NCI-H2171 treated with DMSO at 0.1 percent for 48 hours (cell line): ENCODE results near the gene RPS6KA6.
"Not testable (repeated sequence)": the region's sequence is repeated elsewhere in the genome, so short reads cannot be mapped to it uniquely, and the experiment has no call there.

ENCODE experiments used
- DNase-seq: peaks from one replicate; lab custom pipeline; 2025; lab: John Stamatoyannopoulos, UW

Gene RPS6KA6

DNA sequence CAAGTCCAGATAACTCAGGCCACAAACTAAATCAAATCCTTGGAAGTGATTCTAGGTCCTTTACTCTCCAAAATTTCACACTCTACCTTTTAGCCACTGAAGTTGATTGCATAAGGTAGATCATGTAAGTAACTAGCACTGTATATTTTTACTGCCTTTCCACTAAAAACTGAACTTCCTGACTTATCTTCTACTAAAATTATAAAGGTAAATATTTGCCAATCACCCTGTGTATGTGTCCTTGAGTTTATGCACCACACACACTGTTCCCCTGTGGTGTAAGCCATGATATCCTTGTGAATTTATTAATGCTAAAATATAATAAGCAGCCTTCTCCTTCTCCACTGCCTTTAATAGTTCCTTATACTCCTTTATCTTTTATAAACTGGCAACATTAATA lies 25.6 kb downstream of the RPS6KA6 start:
- DNase-seq: no peak

DNA sequence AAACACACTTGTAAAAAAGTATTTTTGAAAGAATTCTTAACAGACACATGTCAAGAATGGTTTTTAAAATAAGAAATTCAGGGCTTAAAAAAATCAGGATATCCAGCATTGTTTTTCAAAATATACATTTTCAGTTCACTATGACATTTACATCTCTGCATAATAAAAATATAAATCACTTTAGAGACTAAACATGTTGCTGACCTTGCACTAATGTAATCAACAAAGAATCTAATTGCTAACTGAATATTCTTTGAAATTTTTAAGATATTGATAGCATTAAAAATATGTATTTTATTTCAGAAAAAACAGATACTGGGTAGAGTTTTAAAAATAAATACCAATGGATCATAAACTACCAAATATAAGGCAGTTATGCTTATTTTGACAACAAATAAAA lies 26.4 kb downstream of the RPS6KA6 start:
- DNase-seq: no peak

DNA sequence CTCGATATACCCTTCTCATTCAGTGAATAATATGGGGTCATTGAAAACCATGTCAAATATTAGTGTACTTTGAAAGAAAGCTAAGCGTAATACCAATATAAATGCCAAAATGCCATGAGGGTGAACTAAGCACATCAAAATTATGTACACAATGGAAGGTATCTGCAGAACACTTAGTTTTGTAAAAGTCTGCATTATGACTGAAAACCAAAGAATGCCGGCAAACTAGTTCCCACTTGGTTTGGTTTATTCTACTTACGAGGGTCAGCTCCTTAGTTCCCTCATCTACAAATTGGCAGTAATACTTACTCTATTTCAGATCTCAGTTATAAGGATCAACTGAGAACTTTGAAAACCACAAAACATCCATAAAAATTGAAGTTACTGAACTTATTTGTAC lies 27.3 kb downstream of the RPS6KA6 start:
- no peak for DNase-seq

DNA sequence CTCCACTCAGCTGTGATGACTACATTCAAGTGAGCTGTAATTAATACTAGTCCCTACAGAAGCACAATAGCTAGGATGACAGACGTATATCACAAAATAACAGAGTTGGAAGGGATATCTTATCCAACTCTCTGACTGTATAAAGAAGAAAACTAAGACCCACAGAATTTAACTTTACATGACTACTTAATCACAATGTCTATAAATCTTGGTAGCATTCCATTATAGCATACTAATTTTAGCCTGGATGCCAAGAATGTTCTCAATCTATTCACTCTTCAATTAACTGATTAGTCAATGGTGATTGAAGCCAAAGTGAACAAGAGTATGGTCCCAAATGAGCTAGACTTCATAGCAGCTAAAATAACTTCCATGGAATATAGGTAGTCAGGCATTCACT lies 31.2 kb downstream of the RPS6KA6 start:
- DNase-seq: no peak

DNA sequence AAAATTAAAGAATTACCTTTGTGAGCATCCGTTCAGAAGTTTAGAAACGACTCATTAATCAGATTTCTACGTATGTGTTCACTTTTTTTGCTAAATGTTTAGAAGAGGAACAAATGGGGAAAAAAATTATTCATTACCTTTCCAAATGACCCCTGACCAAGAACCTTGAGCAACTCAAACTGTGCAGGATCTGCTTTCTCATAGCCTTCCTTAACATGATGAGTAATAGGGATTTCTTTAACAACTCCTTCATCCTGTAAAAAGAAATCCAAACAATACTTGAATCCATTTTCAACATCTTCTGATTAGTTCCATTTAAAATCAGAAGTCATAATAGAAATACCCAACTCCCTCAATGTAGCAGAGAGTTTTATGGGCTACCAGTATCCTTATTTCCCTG lies 32.1 kb downstream of the RPS6KA6 start:
- DNase-seq: no peak

DNA sequence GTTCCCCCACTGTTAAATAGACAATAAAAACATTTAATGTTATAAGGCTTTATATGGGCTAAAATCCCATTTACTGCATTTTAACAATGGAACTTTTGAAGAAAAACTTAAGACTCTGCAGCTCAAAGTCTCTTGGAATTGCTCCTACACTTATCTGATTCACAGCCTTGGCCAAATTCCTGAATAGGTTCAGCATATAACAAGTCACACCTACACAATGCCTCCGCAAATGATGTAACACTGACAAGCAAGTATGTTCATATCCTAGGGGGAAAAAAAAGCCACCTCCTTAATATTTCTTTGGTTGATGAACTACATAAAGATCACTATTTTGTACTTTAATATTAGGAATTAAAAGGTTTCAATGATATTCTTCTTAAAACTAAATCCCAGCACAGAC lies 34.5 kb downstream of the RPS6KA6 start:
- no peak for DNase-seq

DNA sequence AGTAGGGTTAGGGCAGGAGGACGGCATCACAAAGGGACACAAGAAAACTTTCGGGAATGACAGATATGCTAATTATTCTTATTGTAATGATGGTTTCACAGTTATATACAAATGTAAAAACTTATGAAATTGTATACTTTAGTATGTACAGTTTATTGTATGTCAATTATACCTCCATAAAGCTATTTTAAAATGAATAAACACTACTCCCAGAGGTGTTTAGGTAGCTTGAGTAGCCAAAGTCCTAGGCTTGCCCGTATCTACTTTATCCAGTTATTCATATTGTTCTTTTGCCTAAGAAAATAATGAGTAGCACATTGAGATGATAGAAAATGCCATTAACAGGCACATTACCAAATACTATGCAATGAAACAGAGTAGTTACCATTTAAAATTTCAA lies 43.0 kb downstream of the RPS6KA6 start:
- DNase-seq: no peak

DNA sequence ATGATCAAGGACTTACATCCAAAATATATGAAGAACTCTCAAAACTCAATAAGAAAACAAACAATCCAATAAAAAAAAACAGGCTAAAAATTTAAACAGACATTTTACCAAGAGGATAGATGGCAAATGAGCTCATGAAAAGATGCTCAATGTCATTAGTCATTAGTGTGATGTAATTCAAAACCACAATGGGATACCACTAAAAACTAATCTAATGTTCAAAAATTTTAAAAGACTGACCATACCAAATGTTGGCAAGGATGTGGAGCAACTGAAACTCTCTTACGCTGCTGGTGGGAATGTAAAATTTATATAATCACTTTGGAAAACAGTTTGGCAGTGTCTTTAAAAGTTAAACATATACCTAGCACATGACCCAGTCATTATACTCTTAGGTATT lies 43.7 kb downstream of the RPS6KA6 start:
- DNase-seq: no peak

DNA sequence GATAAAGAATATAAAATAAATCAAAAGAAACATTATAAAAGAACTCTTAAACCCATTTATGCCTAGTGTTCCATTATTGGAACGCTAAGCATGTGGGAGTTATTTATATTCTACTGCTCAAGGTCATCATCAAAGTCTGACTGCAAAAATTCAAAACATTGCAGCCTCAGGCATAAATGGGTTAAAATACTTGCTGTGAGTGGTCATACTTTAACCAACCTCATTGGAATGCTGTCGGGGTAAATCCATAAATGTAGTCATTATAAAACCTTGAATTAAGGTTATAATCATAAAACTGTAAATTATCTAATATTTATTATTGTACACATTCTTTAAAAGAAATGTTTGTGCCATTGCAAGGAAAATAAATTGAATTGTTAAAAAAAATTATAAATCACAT lies 55.0 kb downstream of the RPS6KA6 start:
- DNase-seq: no peak

DNA sequence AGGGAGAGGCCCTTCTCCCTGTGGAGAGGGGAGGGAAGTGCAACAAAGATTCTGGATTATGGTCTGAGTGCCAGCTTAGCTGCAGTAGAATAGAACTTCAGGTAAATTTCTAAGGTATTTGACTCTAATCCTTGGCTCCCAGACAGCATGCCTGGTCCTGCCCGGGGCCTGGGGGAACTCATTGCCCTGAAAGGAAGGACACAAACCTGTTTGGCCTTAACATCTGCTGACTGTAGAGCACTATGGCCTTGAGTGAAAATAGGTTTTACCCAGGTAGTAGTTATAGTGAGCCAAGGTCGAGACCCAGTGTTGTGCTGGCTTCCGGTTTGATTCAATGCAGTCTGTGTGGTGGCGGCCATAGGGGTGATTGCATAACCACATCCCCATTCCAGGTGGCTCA lies 64.4 kb downstream of the RPS6KA6 start:
- no peak for DNase-seq

DNA sequence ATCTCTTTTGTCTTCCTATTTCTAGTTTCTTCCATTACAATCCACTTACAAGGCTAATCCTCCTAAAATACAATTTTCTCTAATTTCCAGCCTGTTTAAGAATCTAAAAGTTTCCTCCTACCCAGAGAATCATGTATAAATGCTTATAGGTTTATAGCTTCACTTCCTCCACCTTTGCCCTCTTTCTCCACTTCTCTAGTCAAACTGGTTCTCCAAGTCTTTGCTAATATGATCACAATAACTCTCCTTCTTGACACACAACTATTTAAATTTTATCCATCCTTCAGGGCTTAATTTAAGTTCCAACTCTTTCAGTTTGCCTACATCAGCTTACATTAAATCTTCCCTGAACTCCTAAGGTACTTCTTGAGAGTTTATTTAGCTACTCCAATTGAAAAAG lies 69.2 kb downstream of the RPS6KA6 start:
- DNase-seq: no peak

DNA sequence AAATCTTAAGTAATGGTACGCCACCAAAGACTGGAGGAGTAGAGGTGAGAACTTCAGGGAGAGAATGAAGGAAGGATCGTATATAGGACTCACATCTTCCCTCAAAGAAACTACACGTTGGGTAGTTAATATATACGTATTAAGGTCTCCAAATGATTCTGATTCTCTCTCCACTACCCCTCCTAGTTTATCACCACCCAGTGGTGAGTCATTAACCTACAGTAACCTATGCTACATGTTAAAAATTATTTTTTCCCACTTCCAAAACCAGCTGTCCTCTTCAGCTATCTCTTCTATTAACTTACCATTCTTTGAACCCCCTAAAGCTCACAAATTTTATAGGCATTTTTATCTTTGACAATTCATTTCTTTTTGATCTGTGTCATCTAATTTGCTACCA lies 69.7 kb downstream of the RPS6KA6 start:
- no peak for DNase-seq

DNA sequence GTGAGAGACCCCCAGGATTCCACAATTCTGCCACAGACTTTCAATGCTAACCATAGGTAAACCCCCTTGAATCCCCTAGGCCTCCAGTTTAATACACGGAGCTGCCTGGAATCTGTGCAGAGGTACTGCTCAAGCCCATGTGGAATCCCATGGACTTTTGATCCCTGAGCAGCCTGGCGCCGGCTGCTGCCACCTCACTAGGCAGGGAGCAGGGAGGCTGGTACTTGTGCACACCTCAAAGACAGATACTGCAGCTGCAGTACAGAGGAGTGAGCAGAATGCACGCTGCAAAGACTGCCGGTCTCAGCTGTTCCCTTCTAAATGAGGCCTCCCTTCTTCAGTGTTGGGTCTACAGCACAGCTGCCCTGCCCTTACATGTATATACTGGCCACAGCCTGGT lies 79.4 kb downstream of the RPS6KA6 start:
- no peak for DNase-seq

DNA sequence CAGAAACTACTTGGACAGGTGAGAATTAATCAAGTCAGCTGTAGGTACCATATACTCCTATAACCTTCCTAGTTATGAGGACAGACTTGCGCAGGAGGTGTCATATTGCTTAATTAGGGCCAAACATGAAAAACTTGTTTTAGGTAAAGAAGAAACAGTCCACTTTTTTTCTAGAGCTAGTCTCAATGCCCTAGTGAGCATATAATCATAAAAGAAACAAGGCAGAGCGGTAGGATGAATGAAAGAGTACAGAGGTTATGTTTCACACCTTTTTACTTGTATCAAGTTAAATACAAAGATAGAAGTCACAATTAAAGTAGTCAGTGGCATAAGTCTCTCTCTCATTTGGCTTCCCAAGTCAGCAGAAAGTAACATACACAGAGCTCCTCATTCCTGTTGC lies 88.9 kb downstream of the RPS6KA6 start:
- no peak for DNase-seq

DNA sequence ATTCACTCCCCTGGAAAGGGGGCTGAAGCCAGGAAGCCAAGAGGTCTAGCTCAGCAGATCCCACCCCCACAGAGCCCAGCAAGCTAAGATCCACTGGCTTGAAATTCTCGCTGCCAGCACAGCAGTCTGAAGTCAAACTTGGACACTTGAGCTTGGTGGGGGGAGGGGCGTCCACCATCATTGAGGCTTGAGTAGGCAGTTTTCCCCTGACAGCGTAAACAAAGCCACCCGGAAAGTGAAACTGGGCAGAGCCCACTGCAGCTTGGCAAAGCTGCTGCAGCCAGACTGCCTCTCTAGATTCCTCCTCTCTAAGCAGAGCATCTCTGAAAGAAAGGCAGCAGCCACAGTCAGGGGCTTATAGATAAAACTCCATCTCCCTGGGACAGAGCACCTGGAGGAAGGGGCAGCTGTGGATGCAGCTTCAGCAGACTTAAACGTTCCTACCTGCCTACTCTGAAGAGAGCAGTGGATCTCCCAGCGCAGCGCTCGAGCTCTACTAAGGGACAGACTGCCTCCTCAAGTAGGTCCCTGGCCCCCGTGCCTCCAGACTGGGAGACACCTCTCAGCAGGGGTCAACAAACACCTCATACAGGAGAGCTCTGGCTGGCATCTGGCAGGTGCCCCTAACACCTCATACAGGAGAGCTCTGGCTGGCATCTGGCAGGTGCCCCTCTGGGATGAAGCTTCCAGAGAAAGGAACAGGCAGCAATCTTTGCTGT lies 108.4 kb downstream of the RPS6KA6 start:
- not testable (repeated sequence) for DNase-seq

DNA sequence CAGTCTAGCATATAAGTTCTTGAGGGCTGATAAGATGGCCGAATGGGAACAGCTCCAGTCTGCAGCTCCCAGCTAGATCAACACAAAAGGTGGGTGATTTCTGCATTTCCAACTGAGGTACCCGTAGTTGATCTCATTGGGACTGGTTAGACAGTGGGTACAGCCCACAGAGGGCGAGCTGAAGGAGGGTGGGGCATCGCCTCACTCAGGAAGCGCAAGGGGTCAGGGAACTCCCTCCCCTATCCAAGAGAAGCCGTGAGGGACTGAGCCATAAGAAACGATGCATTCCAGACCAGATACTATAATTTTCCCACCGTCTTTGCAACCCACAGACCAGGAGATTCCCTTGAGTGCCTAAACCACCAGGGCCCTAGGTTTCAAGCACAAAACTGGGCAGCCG lies 109.0 kb downstream of the RPS6KA6 start:
- no peak for DNase-seq

DNA sequence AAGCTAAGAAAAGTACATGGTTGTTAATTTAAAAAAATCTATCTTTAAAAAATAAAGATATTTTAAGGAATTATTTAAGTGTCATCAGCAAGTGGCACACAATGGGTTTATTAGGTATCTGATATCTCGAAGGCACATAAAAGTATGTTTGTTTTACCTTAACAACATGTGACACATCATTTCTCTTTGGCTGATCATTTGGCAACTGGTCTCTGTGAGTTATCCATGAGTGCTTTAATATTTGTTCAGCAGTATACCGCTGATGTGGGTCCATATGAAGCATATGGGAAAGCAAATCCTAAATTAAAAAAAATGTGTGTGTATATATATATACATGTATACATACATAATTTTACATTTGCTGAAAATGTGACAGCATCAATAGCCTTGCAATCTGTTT lies 123.2 kb downstream of the RPS6KA6 start:
- no peak for DNase-seq

DNA sequence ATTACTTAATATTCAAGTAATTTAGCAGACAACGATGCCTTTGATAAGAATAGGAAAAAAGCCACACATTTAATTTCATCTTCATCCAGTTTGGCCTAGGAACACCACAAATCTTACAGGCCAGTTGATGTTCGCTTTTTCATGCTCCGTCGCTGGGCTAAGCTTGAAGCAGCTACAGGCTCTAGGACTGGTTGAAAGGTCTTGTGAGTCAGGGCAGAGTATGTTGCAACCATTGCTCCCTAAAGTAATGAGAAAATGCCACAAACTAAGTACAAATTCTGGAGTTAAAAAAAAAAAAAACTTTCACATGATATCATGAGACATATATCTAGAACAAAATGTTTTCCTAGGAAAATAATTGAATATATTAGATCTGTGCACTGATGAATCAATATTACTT lies 123.8 kb downstream of the RPS6KA6 start:
- DNase-seq: no peak

DNA sequence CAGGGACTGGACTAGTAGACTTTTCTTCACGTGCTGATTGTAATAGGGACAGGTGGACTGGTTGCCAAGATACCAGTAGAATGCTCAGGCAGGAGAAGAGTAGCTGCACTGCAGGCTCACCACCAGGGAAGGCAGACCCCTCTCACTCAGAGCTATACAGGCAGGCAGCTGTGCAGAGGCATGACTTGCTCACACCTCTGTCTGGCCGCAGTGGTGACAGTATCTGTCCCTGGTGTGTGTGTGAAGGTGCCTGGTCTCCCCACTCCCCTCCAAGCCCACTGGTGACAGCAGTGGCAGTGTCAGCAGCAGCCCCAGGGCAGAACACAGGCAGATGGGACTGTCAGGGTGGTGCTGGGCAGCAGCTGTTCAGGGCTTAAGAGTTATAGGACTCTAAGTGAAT lies 140.7 kb downstream of the RPS6KA6 start:
- DNase-seq: peak; percentile 0

DNA sequence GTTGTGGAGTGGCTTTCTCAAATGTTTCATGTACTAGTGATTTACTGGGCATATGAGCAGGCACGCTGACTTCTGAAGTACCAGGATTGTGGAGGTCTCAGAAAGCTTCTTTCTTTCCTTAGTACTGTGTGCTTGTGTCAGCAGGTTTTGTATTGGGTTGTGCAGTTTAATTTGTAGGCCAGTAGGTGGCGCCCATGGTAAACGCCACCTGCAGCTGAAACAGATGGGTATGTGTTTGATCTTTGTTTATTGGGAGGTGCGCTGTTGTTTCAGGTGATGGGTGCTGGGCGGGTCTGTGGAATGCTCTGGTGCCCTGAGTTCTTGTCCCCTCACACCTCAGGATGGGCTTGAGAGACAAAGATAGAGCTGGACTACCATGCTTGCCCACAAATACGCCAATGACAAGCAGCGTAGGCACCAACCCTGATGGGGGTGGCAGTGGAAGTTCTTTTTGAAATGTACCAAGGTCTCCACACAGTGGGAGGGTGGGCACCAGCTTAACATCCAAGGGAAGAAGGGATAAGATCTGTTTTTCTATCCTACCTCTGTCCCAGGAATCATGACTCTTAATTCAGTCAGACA lies 141.5 kb downstream of the RPS6KA6 start:
- peak; percentile 51 for DNase-seq

DNA sequence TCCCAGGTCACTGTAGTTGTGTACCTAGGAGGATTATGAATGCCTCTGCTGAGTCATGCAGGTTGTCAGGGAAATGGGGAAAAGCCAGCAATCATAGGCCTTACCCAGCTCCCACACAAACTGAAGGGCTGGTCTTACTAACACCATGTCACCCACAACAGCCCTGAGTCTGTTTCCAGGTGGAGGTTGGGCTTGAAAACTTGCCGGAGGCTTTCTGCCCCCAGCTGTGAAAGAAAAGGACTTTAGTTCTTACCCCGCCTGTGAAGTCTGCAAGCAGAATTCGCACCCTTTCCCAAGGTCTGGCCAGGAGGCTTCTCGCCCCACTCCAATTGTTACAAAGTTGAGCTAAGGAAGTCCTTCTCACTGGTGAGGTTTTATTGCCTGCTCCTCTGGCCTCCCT lies 143.9 kb downstream of the RPS6KA6 start:
- DNase-seq: no peak
